HG03354 (cell line): ENCODE measurements around the gene MARCKSL1.
A peak's percentile ranks its signal among the peaks of the same experiment; 100 is the strongest.
"Not testable (repeated sequence)": the region's sequence is repeated elsewhere in the genome, so short reads cannot be mapped to it uniquely, and the experiment has no call there.

Experiments used
- ATAC-seq: cut with Tn5 transposase; IDR thresholded peaks from one replicate; pipeline ENCODE4 v1.9.1; 2021; ENCODE audit warnings: mild to moderate bottlenecking; ENCODE audit not compliant: unreplicated experiment, poor library complexity, severe bottlenecking

Gene MARCKSL1

DNA sequence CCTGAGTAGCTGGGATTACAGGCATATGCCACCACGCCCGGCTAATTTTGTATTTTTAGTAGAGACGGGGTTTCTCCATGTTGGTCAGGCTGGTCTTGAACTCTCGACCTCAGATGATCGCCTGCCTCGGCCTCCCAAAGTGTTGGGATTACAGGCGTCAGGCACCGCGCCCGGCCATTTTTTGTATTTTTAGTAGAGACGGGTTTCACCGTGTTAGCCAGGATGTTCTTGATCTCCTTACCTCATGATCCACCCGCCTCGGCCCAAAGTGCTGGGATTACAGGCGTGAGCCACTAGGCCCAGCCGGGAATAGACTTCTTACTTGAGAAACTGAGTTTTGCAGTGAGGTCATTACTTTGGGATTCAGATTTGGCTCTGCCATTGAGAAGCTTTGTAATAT lies 37.8 kb downstream of the MARCKSL1 start:
- ATAC-seq = not testable (repeated sequence)

DNA sequence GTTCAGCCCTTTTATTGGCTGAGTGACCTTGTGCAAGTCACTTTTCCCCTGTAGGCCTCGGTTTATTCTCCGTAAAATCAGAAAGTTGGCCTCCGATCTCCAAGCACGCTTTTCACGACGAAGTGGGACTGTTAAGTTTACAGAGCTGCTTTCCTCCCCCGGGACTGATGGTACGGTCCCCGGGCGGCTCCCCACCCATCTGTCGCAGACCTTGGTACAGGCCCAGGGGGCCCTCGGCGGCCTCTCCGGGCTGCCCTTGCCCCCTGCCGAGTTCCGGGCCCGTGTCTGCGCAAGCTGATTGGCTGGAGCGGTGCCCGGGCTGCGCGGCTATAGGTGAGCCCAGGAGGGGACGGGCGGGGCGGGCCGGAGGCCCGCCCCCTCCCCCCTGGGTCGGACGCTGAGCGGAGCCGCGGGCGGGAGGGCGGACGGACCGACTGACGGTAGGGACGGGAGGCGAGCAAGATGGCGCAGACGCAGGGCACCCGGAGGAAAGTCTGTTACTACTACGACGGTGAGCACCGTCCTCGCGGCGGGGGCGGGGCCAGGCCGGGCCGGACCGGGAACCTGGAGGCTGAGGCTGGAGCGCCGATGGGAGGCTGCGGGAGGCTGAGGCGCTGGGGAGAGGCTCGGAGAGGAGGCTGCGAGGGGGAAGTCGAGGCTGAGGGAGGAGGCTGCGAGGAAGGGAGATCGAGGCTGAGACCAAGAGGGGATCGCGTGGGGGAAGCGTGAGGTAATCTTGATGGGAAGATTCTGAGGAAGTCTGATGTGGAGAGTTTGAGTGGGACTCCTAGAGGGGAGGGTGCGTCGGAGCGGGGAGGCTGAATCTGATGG lies 44.1 kb downstream of the MARCKSL1 start, which contains the start of gene HDAC1:
Gene HDAC1 (plus strand): TSS at position 376 of the 831 bp plus-strand sequence. CDS start 87 bp downstream, at position 463.
- ATAC-seq = peak; percentile 98

DNA sequence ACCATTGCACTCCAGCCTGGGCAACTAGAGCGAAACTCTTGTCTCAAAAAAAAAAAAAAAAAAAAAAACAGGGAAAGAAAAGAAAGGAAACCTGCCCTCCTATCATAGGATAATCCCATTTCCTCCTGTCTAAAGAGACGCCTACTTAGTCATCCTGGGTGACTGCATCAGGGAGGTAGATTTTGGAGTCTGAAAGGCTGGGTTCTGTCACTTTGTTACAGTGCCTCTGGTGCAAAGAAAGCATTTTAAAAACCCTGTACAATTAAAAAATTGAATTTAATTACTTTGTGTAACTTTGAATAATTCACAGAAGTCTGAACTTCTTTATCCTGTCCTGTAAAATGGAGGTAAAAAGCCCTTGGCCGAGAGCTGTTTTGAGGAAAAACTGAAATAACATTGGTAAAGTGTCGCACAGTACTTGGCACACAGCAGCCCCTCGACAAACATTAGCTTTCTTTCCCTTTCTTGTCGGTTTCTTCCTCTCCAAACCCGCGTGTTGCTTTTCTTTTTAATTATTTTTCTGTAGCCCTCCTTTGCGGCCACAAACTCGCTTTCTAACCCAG lies 44.8 kb downstream of the MARCKSL1 start:
- ATAC-seq = peak; percentile 4

DNA sequence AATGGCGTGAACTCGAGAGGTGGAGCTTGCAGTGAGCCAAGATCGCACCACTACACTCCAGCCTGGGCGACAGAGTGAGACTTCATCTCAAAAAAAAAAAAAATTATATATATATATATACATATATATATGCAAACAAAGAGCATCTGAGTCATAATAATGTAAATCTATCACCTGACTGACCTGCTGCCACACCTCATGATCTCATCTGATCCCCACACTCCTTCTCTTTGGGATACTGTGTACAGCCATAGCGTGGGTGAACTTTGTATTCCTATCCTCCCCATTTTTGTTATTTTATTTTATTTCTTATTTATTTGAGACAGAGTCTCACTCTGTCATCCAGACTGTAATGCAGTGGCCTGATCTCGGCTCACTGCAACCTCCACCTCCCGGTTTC lies 46.8 kb downstream of the MARCKSL1 start:
- ATAC-seq = no peak

DNA sequence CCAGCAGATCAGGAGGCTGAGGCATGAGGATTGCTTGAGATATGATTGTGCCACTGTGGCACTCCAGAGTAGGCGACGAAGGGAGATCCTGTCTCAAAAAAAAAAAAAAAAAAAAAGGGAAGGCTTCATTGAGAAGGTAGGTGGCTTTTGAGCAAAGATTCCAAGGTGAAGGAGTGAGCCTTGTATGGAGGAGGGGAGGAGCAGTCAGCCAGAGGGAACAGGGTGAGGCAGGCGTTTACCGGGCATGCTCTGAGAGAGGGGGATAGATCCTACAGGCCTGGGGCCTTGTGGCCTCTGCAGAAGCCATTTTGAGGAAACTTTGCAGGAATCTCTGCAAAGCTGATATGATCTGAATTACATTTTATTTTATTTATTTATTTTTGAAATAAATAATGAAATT lies 49.3 kb downstream of the MARCKSL1 start:
- ATAC-seq = no peak

DNA sequence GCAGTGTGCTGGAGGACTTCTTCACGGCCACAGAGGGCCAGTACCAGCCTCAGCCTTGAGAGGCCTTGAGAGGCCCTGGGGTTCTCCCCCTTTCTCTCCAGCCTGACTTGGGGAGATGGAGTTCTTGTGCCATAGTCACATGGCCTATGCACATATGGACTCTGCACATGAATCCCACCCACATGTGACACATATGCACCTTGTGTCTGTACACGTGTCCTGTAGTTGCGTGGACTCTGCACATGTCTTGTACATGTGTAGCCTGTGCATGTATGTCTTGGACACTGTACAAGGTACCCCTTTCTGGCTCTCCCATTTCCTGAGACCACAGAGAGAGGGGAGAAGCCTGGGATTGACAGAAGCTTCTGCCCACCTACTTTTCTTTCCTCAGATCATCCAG lies 50.4 kb downstream of the MARCKSL1 start:
- ATAC-seq = no peak

DNA sequence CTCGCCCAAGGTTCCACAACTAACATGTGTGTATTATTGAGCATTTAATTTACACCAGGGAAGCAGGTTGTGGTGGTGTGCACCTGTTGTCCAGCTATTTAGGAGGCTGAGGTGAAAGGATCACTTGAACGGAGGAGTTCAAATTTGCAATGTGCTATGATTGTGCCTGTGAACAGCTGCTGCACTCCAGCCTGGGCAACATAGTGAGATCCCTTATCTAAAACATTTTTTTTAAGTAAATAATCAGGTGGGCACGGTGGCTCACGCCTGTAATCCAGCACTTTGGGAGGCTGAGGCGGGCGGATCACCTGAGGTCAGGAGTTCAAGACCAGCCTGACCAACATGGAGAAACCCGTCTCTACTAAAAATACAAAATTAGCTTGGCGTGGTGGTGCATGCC lies 51.3 kb downstream of the MARCKSL1 start:
- ATAC-seq = not testable (repeated sequence)
